EL (cell line): ENCODE measurements around the gene CALHM5.
A peak's percentile ranks its signal among the peaks of the same experiment; 100 is the strongest.

Experiments used
- DNase-seq: peaks from one replicate; pipeline ENCODE4 v3.0.0-alpha.2; 2016

Gene CALHM5

GRCh38 chr6:116553451-116553850, 42.0 kb downstream of the CALHM5 start, which contains the start of gene CALHM4:
Gene CALHM4 (plus strand): TSS chr6:116553751. CDS start chr6:116553794, 43 bp downstream.
- DNase-seq: no peak

GRCh38 chr6:116556065-116556464, 44.6 kb downstream of the CALHM5 start:
- DNase-seq: peak; percentile 88

- no peak for DNase-seq
These were observed 45.5 kb downstream of the CALHM5 start for GRCh38 chr6:116556814-116557415.

- DNase-seq: peak; percentile 99
These were observed 46.5 kb downstream of the CALHM5 start for GRCh38 chr6:116557893-116558292.

GRCh38 chr6:116560130-116560529, 48.7 kb downstream of the CALHM5 start:
- no peak for DNase-seq

GRCh38 chr6:116561377-116562018, 50.1 kb downstream of the CALHM5 start:
- peak; percentile 74 for DNase-seq

- no peak for DNase-seq
These were observed 50.6 kb downstream of the CALHM5 start for GRCh38 chr6:116562019-116562403.

GRCh38 chr6:116562614-116563013, 51.2 kb downstream of the CALHM5 start:
- DNase-seq: no peak

- DNase-seq: no peak
These were observed 52.4 kb downstream of the CALHM5 start for GRCh38 chr6:116563830-116564229.

GRCh38 chr6:116564311-116564710, 52.9 kb downstream of the CALHM5 start:
- DNase-seq: peak; percentile 75

- DNase-seq: peak; percentile 41
These were observed 53.8 kb downstream of the CALHM5 start for GRCh38 chr6:116564921-116565872.

- DNase-seq: no peak
These were observed 56.7 kb downstream of the CALHM5 start for GRCh38 chr6:116568111-116568510.

GRCh38 chr6:116568821-116569755, 57.6 kb downstream of the CALHM5 start:
- DNase-seq: no peak

GRCh38 chr6:116570856-116571682, 59.6 kb downstream of the CALHM5 start, which contains the start of gene RWDD1:
Gene RWDD1 (plus strand): TSS chr6:116571504. CDS start chr6:116571583, 79 bp downstream.
- DNase-seq: peak; percentile 100

GRCh38 chr6:116571683-116572000, 60.2 kb downstream of the CALHM5 start:
- no peak for DNase-seq

- DNase-seq: peak; percentile 47
These were observed 60.7 kb downstream of the CALHM5 start for GRCh38 chr6:116572162-116572561.
